PC-9 (cell line): Measurements from ENCODE around the gene SUFU.

Experiments used
- EZH2 ChIP-seq: fragments of 200-600 bp; sonication (generic); IDR thresholded peaks from 2 replicates; pipeline ENCODE4 v1.8.0; 2017; ENCODE audit warnings: antibody characterized with exemption, low read depth
- TF ChIP-seq, protein P1 (sequence below): fragments of 200-600 bp; sonication (generic); conservative IDR thresholded peaks from 2 replicates; pipeline ENCODE4 v1.6.1; 2017; ENCODE audit warnings: mixed run types, antibody characterized with exemption, mild to moderate bottlenecking, moderate library complexity

DNA sequence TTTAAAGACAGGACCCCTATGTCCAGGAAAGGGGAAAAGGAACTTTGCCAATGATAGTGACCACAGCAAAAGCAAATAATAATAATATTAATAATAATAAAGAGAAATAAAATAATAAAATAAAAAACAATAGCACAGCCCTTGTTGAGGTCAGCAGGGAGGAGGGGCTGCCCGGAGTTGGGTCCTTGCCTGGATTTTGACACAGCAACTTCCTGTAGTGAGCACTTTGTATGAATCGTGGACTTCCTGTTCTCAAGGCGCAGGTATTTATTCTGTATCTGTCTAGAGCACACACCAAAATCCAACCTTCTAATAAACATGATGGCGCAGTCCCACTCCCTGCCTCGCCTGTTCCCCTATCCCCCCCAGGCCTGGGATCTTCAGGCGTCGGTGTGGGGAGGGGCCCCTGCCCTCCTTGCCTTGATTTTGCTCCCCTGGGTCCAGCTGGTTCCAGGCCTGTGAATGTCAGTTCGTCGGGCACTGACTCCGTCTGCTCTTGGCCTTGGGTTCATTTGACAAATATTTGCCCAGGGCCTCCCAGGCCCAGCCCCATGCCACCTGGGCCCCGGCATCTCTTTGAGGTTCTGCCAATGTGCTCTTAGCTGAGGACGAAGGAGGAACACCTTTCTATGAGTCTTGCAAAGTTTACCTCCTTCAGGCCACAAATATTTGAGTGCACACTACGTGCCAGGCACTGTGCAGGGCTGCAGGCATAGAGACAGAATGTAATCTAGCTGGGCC, 154.4 kb downstream of the SUFU start:
- TF ChIP-seq, protein P1, sequence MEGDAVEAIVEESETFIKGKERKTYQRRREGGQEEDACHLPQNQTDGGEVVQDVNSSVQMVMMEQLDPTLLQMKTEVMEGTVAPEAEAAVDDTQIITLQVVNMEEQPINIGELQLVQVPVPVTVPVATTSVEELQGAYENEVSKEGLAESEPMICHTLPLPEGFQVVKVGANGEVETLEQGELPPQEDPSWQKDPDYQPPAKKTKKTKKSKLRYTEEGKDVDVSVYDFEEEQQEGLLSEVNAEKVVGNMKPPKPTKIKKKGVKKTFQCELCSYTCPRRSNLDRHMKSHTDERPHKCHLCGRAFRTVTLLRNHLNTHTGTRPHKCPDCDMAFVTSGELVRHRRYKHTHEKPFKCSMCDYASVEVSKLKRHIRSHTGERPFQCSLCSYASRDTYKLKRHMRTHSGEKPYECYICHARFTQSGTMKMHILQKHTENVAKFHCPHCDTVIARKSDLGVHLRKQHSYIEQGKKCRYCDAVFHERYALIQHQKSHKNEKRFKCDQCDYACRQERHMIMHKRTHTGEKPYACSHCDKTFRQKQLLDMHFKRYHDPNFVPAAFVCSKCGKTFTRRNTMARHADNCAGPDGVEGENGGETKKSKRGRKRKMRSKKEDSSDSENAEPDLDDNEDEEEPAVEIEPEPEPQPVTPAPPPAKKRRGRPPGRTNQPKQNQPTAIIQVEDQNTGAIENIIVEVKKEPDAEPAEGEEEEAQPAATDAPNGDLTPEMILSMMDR: no peak
- TF ChIP-seq EZH2: no peak
